ENCODE data around the gene ADARB2. TPM values are rescaled to one million over a fixed set of nuclear protein-coding genes. Genes with fewer than 3 reads are reported as not detected.

The ADARB2 gene
- total RNA-seq, 2 experiments from 2014 or later: 1.3 to 1.4 TPM

DNA sequence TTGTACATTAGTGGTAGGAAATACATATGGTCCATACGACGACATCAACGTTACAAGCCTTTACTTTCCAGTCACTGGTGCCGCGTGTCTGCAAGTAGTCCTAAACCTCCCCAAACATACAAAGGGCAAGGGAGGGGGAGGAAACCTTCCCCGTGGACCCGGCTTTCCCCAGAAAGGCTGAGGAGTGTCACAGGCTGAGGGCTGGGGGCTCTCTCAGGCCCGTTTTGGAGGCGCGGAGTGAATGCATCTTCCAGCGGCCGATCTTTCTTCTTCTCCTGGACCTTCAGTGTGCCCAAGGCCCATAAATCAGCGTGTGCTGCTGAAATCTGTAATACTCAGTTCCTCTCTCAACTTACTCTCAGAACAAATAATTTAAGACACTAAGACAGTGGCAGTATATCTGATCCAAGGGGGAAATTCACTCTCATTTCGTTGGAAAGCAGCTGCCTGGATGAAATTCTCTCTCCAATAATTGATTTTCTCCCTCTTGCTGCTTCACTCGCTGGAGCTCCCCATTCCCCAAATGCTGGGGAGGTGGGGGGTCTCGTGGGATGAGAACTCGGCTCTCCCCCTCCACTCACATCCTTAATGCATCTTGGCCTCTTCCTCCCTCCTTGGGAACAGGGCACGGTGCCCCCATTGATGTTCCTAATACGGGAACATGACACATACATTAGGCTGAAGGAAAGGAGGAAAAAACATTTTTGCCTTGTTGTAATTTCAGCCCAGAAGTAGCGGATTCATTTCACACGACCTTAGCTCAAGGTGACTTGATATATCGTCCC is 126.1 kb downstream of the ADARB2 start:
- DNase-seq: no peak
- CTCF ChIA-PET: no interaction called here
- H3K27me3 Mint-ChIP-seq (ENCODE audit: low read depth): peaks cover 37% of the 10 kb centered on the region
- H3K9me3 Mint-ChIP-seq: no peaks in the 10 kb centered on the region
- H3K27ac Mint-ChIP-seq: no peak overlapping the region
- intact Hi-C loops (cut with micrococcal nuclease): no loop called here
- H3K36me3 Mint-ChIP-seq (ENCODE audit: low read depth): no peaks in the 10 kb centered on the region
- H3K4me1 Mint-ChIP-seq (ENCODE audit: low read depth): peaks cover 6% of the 10 kb centered on the region
- H3K4me3 Mint-ChIP-seq: no peak overlapping the region

DNA sequence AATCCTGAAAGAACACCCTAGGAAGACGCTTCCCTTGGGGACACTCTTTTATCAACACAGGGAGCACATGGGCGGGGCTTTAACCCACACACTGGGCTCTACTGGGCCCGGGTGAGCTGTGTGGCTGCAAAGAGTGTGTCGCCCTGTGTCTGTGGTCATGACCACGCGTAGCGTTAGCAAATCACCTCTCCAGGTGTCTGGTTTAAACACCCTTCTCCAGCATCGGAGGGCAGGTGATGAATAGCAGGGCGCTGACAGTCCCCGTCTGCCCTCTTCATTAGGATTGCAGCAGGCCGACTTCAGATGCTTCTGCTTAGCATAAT is 127.7 kb downstream of the ADARB2 start:
- H3K4me1 Mint-ChIP-seq (ENCODE audit: low read depth): peaks cover 6% of the 10 kb centered on the region
- peaks cover 37% of the 10 kb centered on the region for H3K27me3 Mint-ChIP-seq (ENCODE audit: low read depth)
- H3K27ac Mint-ChIP-seq: no peak overlapping the region
- no peaks in the 10 kb centered on the region for H3K36me3 Mint-ChIP-seq (ENCODE audit: low read depth)
- no peaks in the 10 kb centered on the region for H3K9me3 Mint-ChIP-seq
- intact Hi-C loops (cut with micrococcal nuclease): no loop called here
- no peak overlapping the region for H3K4me3 Mint-ChIP-seq
- no peak for DNase-seq
- CTCF ChIA-PET: no interaction called here

GRCh38 chr10:1608851-1609647 is 128.3 kb downstream of the ADARB2 start:
- CTCF ChIA-PET: no interaction called here
- Mint-ChIP-seq H3K36me3 (ENCODE audit: low read depth) (no peaks in the 10 kb centered on the region), H3K4me1 (ENCODE audit: low read depth) (peaks cover 6% of the 10 kb centered on the region), H3K4me3 (no peak overlapping the region), H3K9me3 (no peaks in the 10 kb centered on the region), H3K27me3 (ENCODE audit: low read depth) (peaks cover 37% of the 10 kb centered on the region), H3K27ac (no peak overlapping the region)
- no peak for DNase-seq
- intact Hi-C loops (cut with micrococcal nuclease): no loop called here

DNA sequence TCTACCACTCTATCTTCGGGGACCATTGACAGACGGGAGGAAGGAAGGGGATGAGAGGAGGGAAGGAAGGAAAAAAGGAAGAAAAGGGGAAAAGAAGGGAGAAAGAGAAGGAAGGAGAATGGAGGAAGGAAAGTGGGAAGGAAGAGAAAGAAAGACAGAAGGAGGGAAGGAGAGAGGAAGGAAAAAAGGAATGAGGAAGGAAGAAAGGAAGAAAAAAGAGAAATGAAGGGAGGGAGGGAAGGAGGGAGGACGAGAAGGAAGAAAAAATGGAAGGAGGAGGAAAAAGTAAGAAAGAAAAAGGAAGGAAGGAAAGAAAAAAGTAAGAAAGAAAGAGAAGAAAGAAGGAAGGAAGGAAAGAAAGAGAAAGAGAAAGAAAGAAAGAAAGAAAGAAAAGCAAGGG is 128.9 kb downstream of the ADARB2 start:
- peaks cover 6% of the 10 kb centered on the region for H3K4me1 Mint-ChIP-seq (ENCODE audit: low read depth)
- H3K27ac Mint-ChIP-seq: no peak overlapping the region
- no peak overlapping the region for H3K4me3 Mint-ChIP-seq
- H3K9me3 Mint-ChIP-seq: no peaks in the 10 kb centered on the region
- peaks cover 37% of the 10 kb centered on the region for H3K27me3 Mint-ChIP-seq (ENCODE audit: low read depth)
- intact Hi-C loops (cut with micrococcal nuclease): no loop called here
- CTCF ChIA-PET: no interaction called here
- no peaks in the 10 kb centered on the region for H3K36me3 Mint-ChIP-seq (ENCODE audit: low read depth)
- DNase-seq: no peak

GRCh38 chr10:1607466-1607865 is 129.9 kb downstream of the ADARB2 start:
- H3K27ac Mint-ChIP-seq: no peak overlapping the region
- intact Hi-C loops (cut with micrococcal nuclease): no loop called here
- no peaks in the 10 kb centered on the region for H3K9me3 Mint-ChIP-seq
- no peak overlapping the region for H3K4me3 Mint-ChIP-seq
- CTCF ChIA-PET: no interaction called here
- H3K27me3 Mint-ChIP-seq (ENCODE audit: low read depth): peaks cover 34% of the 10 kb centered on the region
- peaks cover 6% of the 10 kb centered on the region for H3K4me1 Mint-ChIP-seq (ENCODE audit: low read depth)
- no peak for DNase-seq
- H3K36me3 Mint-ChIP-seq (ENCODE audit: low read depth): no peaks in the 10 kb centered on the region

GRCh38 chr10:1605999-1606940 is 131.1 kb downstream of the ADARB2 start:
- Mint-ChIP-seq H3K36me3 (ENCODE audit: low read depth) (no peaks in the 10 kb centered on the region), H3K9me3 (no peaks in the 10 kb centered on the region), H3K4me1 (ENCODE audit: low read depth) (peaks cover 6% of the 10 kb centered on the region), H3K4me3 (no peak overlapping the region), H3K27ac (no peak overlapping the region), H3K27me3 (ENCODE audit: low read depth) (peaks cover 23% of the 10 kb centered on the region)
- intact Hi-C loops (cut with micrococcal nuclease): no loop called here
- DNase-seq: no peak
- CTCF ChIA-PET: no interaction called here

DNA sequence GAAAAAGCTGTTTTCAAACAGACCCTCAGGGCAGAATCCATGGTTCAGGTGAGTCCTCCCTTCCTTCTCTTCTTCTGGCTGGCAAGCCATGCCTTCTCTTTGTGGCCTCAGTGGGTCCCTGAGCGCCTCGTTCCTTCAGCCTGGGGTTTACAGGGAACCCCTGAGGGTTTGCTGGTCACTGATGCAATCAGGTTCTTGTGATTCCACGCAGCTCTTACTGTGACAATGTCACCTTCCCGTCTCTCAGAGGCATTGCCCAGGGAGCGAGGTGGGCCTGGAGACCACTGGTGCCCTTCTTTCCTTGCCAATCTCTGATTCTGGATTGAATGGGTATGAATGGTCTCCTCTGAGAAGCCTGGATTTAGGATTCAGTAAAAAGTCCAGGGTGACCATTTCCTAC is 132.2 kb downstream of the ADARB2 start:
- Mint-ChIP-seq H3K36me3 (ENCODE audit: low read depth) (no peaks in the 10 kb centered on the region), H3K4me1 (ENCODE audit: low read depth) (peaks cover 6% of the 10 kb centered on the region), H3K4me3 (no peak overlapping the region), H3K9me3 (no peaks in the 10 kb centered on the region), H3K27me3 (ENCODE audit: low read depth) (peaks cover 13% of the 10 kb centered on the region), H3K27ac (no peak overlapping the region)
- intact Hi-C loops (cut with micrococcal nuclease): no loop called here
- CTCF ChIA-PET: no interaction called here
- DNase-seq: no peak

- H3K27ac Mint-ChIP-seq: no peak overlapping the region
- H3K9me3 Mint-ChIP-seq: no peaks in the 10 kb centered on the region
- no peak overlapping the region for H3K4me3 Mint-ChIP-seq
- peaks cover 10% of the 10 kb centered on the region for H3K27me3 Mint-ChIP-seq (ENCODE audit: low read depth)
- H3K36me3 Mint-ChIP-seq (ENCODE audit: low read depth): no peaks in the 10 kb centered on the region
- DNase-seq: no peak
- H3K4me1 Mint-ChIP-seq (ENCODE audit: low read depth): peaks cover 3% of the 10 kb centered on the region
- intact Hi-C loops (cut with micrococcal nuclease): no loop called here
- CTCF ChIA-PET: no interaction called here
Measured at GRCh38 chr10:1604246-1604645, 133.1 kb downstream of the ADARB2 start.

DNA sequence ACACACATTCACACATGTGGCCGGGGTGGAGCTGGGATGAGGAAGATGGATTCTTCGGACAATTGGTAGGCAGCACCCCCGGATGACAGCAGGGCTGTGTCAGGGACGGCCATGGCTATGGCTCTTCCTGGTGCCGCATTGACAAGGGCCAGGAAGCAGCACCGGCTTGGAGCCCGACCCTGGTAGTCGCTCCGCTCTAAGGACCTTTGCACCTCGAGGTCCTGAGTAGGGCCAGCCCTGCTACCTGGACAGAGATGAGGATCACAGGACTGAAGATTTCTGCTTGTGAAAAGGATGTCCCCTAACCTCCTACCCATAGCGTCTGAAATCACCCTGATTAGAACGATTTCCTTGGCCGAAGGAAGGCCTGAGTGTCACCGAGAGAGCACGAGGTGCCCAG is 134.1 kb downstream of the ADARB2 start:
- H3K27me3 Mint-ChIP-seq (ENCODE audit: low read depth): peaks cover 7% of the 10 kb centered on the region
- intact Hi-C loops (cut with micrococcal nuclease): no loop called here
- H3K36me3 Mint-ChIP-seq (ENCODE audit: low read depth): no peaks in the 10 kb centered on the region
- CTCF ChIA-PET: interaction anchor here (0.6 kb wide), 1 partner anchor 109 kb away, joined by 5 read pairs; no protein-coding TSS in a partner anchor
- no peak overlapping the region for H3K4me3 Mint-ChIP-seq
- no peak for DNase-seq
- no peaks in the 10 kb centered on the region for H3K9me3 Mint-ChIP-seq
- H3K27ac Mint-ChIP-seq: no peak overlapping the region
- H3K4me1 Mint-ChIP-seq (ENCODE audit: low read depth): peaks cover under 1% of the 10 kb centered on the region

- no peaks in the 10 kb centered on the region for H3K36me3 Mint-ChIP-seq (ENCODE audit: low read depth)
- intact Hi-C loops (cut with micrococcal nuclease): no loop called here
- H3K4me1 Mint-ChIP-seq (ENCODE audit: low read depth): no peaks in the 10 kb centered on the region
- H3K27me3 Mint-ChIP-seq (ENCODE audit: low read depth): peaks cover 3% of the 10 kb centered on the region
- H3K4me3 Mint-ChIP-seq: no peak overlapping the region
- CTCF ChIA-PET: no interaction called here
- no peak for DNase-seq
- no peak overlapping the region for H3K27ac Mint-ChIP-seq
- no peaks in the 10 kb centered on the region for H3K9me3 Mint-ChIP-seq
Measured at GRCh38 chr10:1602037-1602484, 135.3 kb downstream of the ADARB2 start.

DNA sequence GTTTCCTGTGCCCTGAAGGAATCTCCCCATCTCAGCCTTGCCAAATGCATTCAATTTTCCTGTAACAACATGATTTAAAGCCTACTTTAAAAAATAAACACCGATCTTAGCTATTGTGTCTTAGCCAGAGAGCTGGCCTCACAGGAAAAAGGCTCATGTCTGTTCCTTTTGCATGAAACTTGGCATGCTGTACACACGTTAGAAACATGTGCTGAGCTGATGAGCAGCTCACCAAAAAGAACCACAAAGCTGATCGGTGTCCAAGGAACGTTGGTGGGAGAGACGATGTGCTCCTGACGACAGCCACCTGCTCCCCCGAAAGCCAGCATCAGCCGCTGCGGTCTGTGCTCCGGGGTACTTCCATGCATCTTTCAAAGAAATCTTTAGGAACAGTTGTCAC is 135.9 kb downstream of the ADARB2 start:
- Mint-ChIP-seq H3K27me3 (ENCODE audit: low read depth) (peaks cover 8% of the 10 kb centered on the region), H3K36me3 (ENCODE audit: low read depth) (no peaks in the 10 kb centered on the region), H3K27ac (no peak overlapping the region), H3K4me3 (no peak overlapping the region), H3K4me1 (ENCODE audit: low read depth) (no peaks in the 10 kb centered on the region), H3K9me3 (no peaks in the 10 kb centered on the region)
- intact Hi-C loops (cut with micrococcal nuclease): no loop called here
- DNase-seq: no peak
- CTCF ChIA-PET: no interaction called here

GRCh38 chr10:1600861-1601260 is 136.5 kb downstream of the ADARB2 start:
- intact Hi-C loops (cut with micrococcal nuclease): no loop called here
- H3K4me1 Mint-ChIP-seq (ENCODE audit: low read depth): no peaks in the 10 kb centered on the region
- no peak for DNase-seq
- no peaks in the 10 kb centered on the region for H3K9me3 Mint-ChIP-seq
- H3K27me3 Mint-ChIP-seq (ENCODE audit: low read depth): peaks cover 12% of the 10 kb centered on the region
- H3K27ac Mint-ChIP-seq: no peak overlapping the region
- CTCF ChIA-PET: no interaction called here
- H3K4me3 Mint-ChIP-seq: no peak overlapping the region
- H3K36me3 Mint-ChIP-seq (ENCODE audit: low read depth): no peaks in the 10 kb centered on the region

Data from activated naive CD4-positive, alpha-beta T cell treated with anti-CD3 and anti-CD28 coated beads for 36 hours (primary cell).